HL-60 (cell line): ENCODE data around the gene USP17L17.
"Not testable (repeated sequence)": the region's sequence is repeated elsewhere in the genome, so short reads cannot be mapped to it uniquely, and the experiment has no call there.

ENCODE experiments used
- CTCF ChIP-seq: IDR thresholded peaks from one replicate; pipeline ENCODE4 v1.5.1; 2011; ENCODE audit warnings: low read length, control low read depth, inconsistent platforms; ENCODE audit not compliant: insufficient read depth
- GABPA ChIP-seq: IDR thresholded peaks from 2 replicates; pipeline ENCODE4 v1.6.1; 2012; ENCODE audit warnings: low read depth
- SPI1 ChIP-seq: IDR thresholded peaks from 2 replicates; pipeline ENCODE4 v1.6.1; 2012; ENCODE audit warnings: low read depth, mild to moderate bottlenecking, borderline replicate concordance
- TF ChIP-seq, protein P1 (sequence below): IDR thresholded peaks from 2 replicates; pipeline ENCODE4 v1.6.1; 2012; ENCODE audit warnings: low read depth; ENCODE audit not compliant: insufficient replicate concordance

- not testable (repeated sequence) for TF ChIP-seq CTCF, SPI1, GABPA
- TF ChIP-seq, protein P1, sequence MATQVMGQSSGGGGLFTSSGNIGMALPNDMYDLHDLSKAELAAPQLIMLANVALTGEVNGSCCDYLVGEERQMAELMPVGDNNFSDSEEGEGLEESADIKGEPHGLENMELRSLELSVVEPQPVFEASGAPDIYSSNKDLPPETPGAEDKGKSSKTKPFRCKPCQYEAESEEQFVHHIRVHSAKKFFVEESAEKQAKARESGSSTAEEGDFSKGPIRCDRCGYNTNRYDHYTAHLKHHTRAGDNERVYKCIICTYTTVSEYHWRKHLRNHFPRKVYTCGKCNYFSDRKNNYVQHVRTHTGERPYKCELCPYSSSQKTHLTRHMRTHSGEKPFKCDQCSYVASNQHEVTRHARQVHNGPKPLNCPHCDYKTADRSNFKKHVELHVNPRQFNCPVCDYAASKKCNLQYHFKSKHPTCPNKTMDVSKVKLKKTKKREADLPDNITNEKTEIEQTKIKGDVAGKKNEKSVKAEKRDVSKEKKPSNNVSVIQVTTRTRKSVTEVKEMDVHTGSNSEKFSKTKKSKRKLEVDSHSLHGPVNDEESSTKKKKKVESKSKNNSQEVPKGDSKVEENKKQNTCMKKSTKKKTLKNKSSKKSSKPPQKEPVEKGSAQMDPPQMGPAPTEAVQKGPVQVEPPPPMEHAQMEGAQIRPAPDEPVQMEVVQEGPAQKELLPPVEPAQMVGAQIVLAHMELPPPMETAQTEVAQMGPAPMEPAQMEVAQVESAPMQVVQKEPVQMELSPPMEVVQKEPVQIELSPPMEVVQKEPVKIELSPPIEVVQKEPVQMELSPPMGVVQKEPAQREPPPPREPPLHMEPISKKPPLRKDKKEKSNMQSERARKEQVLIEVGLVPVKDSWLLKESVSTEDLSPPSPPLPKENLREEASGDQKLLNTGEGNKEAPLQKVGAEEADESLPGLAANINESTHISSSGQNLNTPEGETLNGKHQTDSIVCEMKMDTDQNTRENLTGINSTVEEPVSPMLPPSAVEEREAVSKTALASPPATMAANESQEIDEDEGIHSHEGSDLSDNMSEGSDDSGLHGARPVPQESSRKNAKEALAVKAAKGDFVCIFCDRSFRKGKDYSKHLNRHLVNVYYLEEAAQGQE: not testable (repeated sequence)
Measured at GRCh38 chr4:9234085-9234484, 9.6 kb upstream of the USP17L17 start, which contains the start of gene USP17L15.
